Erythroblast (primary cell): Measurements from ENCODE around the gene CX3CL1.

Experiments
- GATA1 ChIP-seq: IDR thresholded peaks from 2 replicates; pipeline ENCODE4 v1.6.1; 2011; ENCODE audit warnings: low read depth, mild to moderate bottlenecking, control low read depth, low read length, moderate library complexity
- POLR2A ChIP-seq: IDR thresholded peaks from 2 replicates; pipeline ENCODE4 v1.6.1; 2011; ENCODE audit warnings: mild to moderate bottlenecking, low read length

DNA sequence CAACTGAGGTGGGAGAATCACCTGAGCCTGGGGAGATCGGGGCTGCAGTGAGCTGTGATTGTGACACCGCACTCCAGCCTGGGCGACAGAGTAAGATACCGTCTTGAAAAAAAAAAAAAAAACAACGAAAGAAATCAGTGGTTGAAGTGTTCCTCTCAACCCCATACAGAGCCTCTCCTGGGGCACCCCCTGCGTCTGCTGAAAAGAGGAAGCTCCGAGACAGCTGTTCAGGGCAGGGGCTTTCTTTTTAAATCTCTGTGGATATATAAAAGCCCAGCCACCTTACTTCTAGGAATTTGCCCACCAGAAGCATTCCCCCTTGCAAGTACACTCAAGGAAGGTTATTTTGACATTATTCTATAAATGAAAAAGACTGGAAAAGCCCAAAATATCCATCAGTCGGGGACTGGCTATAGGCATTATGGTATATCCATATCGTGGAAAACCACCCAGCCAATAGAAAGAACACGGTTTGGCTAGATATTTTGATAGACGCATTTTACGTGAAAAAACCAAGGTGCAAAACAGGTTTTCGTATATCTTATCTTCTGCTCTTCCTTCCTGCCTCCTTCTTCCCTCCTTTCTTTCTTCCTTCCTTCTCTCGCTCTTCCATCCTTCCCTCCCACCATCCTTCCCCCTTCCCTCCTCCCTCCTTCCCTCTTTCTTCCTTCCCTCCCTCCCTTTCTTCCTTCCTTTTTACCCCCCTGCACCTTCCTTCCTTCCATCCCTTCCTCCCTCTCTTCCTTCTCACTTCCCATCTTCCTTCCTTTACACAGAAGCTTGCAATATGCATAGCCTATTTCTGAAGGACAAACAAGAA, 22.9 kb upstream of the CX3CL1 start:
- TF ChIP-seq POLR2A = no peak
- no peak for TF ChIP-seq GATA1
